OCI-LY3 (cell line): ENCODE measurements around the gene TNS1.

Source experiments
- H2AFZ ChIP-seq: fragments of 200-600, 300-600 bp; shearing (Covaris generic); 2 replicates; pipeline ENCODE4 v1.6.0; 2014; ENCODE audit warnings: antibody characterized with exemption, low read depth, low read length
- H3K27ac ChIP-seq: fragments of 200-600, 300-600 bp; sonication (generic); 2 replicates; pipeline ENCODE4 v1.5.1; 2014; ENCODE audit warnings: mild to moderate bottlenecking, low read length, moderate library complexity, mixed read lengths
- H3K27me3 ChIP-seq: fragments of 200-600, 300-600 bp; sonication (generic); 2 replicates; pipeline ENCODE4 v1.6.1; 2014; ENCODE audit warnings: low read depth, low read length, mixed read lengths
- H3K36me3 ChIP-seq: fragments of 200-600, 300-600 bp; sonication (generic); replicated peaks from 2 replicates; pipeline ENCODE3; 2014; ENCODE audit warnings: low read depth, low read length, mixed read lengths
- H3K4me1 ChIP-seq: fragments of 300-600, 200-600 bp; sonication (generic); 2 replicates; pipeline ENCODE4 v1.6.1; 2014; ENCODE audit warnings: low read length, mixed read lengths
- H3K4me2 ChIP-seq: fragments of 200-600, 300-600 bp; sonication (generic); 2 replicates; pipeline ENCODE4 v1.6.1; 2014; ENCODE audit warnings: low read length, mixed read lengths
- H3K4me3 ChIP-seq: fragments of 300-600, 200-600 bp; sonication (generic); 2 replicates; pipeline ENCODE4 v1.5.1; 2014; ENCODE audit warnings: antibody characterized with exemption, mild to moderate bottlenecking, low read length, moderate library complexity
- H3K79me2 ChIP-seq: fragments of 300-600, 200-600 bp; shearing (Covaris generic); 2 replicates; pipeline ENCODE4 v1.6.1; 2014; ENCODE audit warnings: mild to moderate bottlenecking, low read length, mixed read lengths
- H3K9ac ChIP-seq: fragments of 300-600, 200-600 bp; shearing (Covaris generic); 2 replicates; pipeline ENCODE4 v1.6.0; 2014; ENCODE audit warnings: mild to moderate bottlenecking, low read length, moderate library complexity
- H3K9me3 ChIP-seq: fragments of 200-600, 300-600 bp; shearing (Covaris generic); 2 replicates; pipeline ENCODE4 v1.6.1; 2014; ENCODE audit warnings: low read length, mixed read lengths; ENCODE audit not compliant: insufficient read depth
- H4K20me1 ChIP-seq: fragments of 200-600, 300-600 bp; sonication (generic); 2 replicates; pipeline ENCODE4 v1.6.1; 2016; ENCODE audit warnings: low read length, mixed read lengths; ENCODE audit not compliant: insufficient read depth
- EZH2phosphoT487 ChIP-seq: fragments of 200-600 bp; shearing (Covaris generic); IDR thresholded peaks from 2 replicates; pipeline ENCODE4 v1.6.1; 2018; ENCODE audit warnings: antibody characterized with exemption, mixed run types, low read depth
- TF ChIP-seq, protein P1 (sequence below): fragments of 200-600, 300-600 bp; sonication (generic); IDR thresholded peaks from 2 replicates; pipeline ENCODE4 v1.5.1; 2014; ENCODE audit warnings: antibody characterized with exemption, low read length, low read depth

Gene TNS1

DNA sequence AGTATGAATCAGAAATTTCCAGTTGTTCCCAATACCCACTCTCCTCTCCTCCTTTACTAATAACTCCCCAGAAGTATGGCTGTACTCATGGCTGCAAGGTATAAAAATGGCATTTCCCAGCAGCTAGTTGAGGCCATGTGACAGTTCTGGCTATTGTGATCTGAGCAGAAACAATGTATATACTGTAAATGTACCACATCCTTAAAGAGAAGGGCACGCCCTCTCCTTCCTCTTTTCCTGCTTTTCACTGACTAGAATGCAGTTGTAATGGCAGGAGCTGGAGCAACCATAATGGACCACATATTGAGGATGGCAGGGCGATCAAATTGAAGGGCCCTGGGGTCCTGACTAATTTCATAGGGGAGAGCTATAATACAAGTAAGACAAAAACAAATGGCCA lies 211.2 kb downstream of the TNS1 start:
- Histone ChIP-seq H3K27ac (no peak overlapping the region), H3K9ac (no peak overlapping the region), H2AFZ (no peak overlapping the region), H3K36me3 (no peaks in the 10 kb centered on the region), H3K27me3 (no peaks in the 10 kb centered on the region), H3K79me2 (no peaks in the 10 kb centered on the region), H3K4me2 (no peak overlapping the region), H3K9me3 (no peaks in the 10 kb centered on the region), H4K20me1 (no peaks in the 10 kb centered on the region), H3K4me3 (no peak overlapping the region), H3K4me1 (no peaks in the 10 kb centered on the region)
- no peak for TF ChIP-seq EZH2phosphoT487
- TF ChIP-seq, protein P1, sequence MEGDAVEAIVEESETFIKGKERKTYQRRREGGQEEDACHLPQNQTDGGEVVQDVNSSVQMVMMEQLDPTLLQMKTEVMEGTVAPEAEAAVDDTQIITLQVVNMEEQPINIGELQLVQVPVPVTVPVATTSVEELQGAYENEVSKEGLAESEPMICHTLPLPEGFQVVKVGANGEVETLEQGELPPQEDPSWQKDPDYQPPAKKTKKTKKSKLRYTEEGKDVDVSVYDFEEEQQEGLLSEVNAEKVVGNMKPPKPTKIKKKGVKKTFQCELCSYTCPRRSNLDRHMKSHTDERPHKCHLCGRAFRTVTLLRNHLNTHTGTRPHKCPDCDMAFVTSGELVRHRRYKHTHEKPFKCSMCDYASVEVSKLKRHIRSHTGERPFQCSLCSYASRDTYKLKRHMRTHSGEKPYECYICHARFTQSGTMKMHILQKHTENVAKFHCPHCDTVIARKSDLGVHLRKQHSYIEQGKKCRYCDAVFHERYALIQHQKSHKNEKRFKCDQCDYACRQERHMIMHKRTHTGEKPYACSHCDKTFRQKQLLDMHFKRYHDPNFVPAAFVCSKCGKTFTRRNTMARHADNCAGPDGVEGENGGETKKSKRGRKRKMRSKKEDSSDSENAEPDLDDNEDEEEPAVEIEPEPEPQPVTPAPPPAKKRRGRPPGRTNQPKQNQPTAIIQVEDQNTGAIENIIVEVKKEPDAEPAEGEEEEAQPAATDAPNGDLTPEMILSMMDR, result no peak

DNA sequence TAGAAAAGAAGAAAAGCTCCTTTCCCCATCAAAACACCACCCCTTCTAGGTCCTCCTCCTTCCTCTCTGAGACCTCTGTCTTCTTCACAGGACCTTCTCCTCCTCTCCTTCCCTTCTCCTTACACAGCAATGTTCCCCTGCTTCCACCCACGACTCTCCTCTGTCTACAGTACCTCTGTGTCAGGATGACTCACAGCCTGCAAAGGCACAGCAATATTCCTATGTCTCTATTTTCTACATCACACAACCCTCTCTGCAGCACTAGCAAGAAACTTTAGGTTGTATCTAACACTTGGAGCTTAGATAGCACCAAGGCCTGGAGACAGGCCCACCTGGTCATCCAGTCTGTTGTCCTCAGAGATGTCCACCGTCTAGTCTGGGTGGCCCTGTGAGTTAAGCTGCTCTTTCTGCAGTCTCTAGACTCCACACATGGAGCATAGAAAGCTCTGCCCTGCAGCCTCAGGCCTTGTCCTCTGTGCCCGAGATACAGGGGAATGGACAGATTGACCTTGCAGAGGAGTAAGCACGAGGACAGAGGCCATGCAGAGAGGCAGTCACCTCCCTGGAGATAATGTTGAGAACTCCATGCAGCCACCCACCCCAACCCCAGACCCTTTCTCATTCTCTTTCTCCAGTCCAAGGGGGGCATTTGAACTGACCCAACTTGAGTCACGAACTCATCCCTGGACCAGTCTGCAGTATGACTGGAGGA lies 212.0 kb downstream of the TNS1 start:
- Histone ChIP-seq H3K4me3 (no peak overlapping the region), H3K79me2 (no peaks in the 10 kb centered on the region), H4K20me1 (no peaks in the 10 kb centered on the region), H3K9me3 (no peaks in the 10 kb centered on the region), H3K4me1 (0 out of 2 replicates have a peak, but pooled peaks cover under 1% of the 10 kb centered on the region), H2AFZ (no peak overlapping the region), H3K4me2 (no peak overlapping the region), H3K9ac (no peak overlapping the region), H3K36me3 (no peaks in the 10 kb centered on the region), H3K27ac (no peak overlapping the region), H3K27me3 (no peaks in the 10 kb centered on the region)
- TF ChIP-seq, protein P1, result no peak
- TF ChIP-seq EZH2phosphoT487, result no peak

DNA sequence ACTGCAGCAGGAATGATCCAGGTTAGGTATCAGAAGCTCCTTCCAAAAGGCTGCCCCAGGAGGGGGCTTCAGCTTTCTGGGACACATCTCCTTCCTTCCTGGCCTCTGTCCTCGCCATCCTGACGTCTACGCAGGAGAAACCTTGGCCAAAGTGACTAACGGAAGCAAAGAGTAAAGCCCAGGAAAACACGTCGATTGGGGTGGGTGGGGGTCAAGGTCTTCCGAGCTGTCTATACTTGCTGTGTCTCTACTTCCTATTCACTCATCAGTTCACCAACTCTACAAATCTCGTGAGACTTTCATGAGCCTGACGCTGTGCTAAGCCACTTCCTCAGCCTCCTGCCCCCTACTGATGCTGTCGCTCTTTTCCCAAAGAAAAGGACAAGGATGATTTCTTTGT lies 212.6 kb downstream of the TNS1 start:
- Histone ChIP-seq H3K27me3 (no peaks in the 10 kb centered on the region), H2AFZ (no peak overlapping the region)

DNA sequence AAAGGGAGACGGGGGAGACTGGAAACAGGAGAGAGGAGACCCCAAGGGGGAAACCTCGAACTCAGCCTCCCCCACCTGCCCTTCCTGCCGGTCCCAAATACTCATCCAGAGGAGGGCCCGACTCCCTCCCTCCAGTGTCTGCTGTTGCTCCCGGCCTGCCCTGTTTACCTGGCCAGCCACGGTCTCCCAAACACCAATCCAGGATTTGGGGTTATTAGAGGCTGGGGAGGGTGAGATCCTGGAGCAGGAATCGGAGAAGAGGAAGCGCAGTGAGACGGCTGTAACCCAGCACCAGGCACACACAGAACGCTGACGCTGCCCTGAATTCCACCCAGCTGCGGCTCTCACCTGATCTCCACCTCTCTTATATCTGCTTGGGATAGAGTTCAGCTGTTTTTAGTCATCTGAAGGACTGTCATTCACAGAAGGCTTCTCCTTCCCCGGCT lies 213.0 kb downstream of the TNS1 start:
- H3K36me3 ChIP-seq, result no peaks in the 10 kb centered on the region
- no peaks in the 10 kb centered on the region for H4K20me1 ChIP-seq
- peak overlapping the region; percentile 63; the same call in 1 of the 2 replicates for H3K4me2 ChIP-seq
- TF ChIP-seq, protein P1, result no peak
- TF ChIP-seq EZH2phosphoT487, result no peak
- H3K79me2 ChIP-seq, result no peaks in the 10 kb centered on the region
- H3K9me3 ChIP-seq, result no peaks in the 10 kb centered on the region
- H3K4me1 ChIP-seq, result 0 out of 2 replicates have a peak, but pooled peaks cover 4% of the 10 kb centered on the region
- no peak overlapping the region for H3K9ac ChIP-seq
- 0 out of 2 replicates have a peak overlapping the region, but pooled peaks have one; percentile 37 for H3K4me3 ChIP-seq
- no peak overlapping the region for H2AFZ ChIP-seq
- H3K27me3 ChIP-seq, result no peaks in the 10 kb centered on the region
- H3K27ac ChIP-seq, result no peak overlapping the region

More for the DNA sequence above, 212.6 kb downstream of the TNS1 start:
- H3K9me3 ChIP-seq, result no peaks in the 10 kb centered on the region
- H3K4me1 ChIP-seq, result 0 out of 2 replicates have a peak, but pooled peaks cover 4% of the 10 kb centered on the region
- H3K4me2 ChIP-seq, result no peak overlapping the region
- no peak overlapping the region for H3K27ac ChIP-seq
- H3K79me2 ChIP-seq, result no peaks in the 10 kb centered on the region
- no peak overlapping the region for H3K4me3 ChIP-seq
- TF ChIP-seq EZH2phosphoT487, result no peak
- TF ChIP-seq, protein P1, result no peak
- no peaks in the 10 kb centered on the region for H4K20me1 ChIP-seq
- no peak overlapping the region for H3K9ac ChIP-seq
- H3K36me3 ChIP-seq, result no peaks in the 10 kb centered on the region
